GM21576 (cell line): Measurements from ENCODE around the gene RNF152.

Experiments used
- ATAC-seq: cut with Tn5 transposase; IDR thresholded peaks from one replicate; pipeline ENCODE4 v1.9.1; 2021; ENCODE audit warnings: mild to moderate bottlenecking, moderate library complexity; ENCODE audit not compliant: unreplicated experiment

Gene RNF152

GRCh38 chr18:61761875-61762274, 130.9 kb downstream of the RNF152 start:
- no peak for ATAC-seq
